GM13976 (cell line): ENCODE data around the gene CGB8.
"Not testable (repeated sequence)": the region's sequence is repeated elsewhere in the genome, so short reads cannot be mapped to it uniquely, and the experiment has no call there.

Experiments used
- DNase-seq: peaks from one replicate; pipeline ENCODE4 v3.0.0; 2012; ENCODE audit warnings: low spot score
- CTCF ChIP-seq: IDR thresholded peaks from 2 replicates; pipeline ENCODE4 v1.5.1; 2012; ENCODE audit warnings: borderline replicate concordance, mild to moderate bottlenecking; ENCODE audit not compliant: insufficient read depth; ENCODE audit errors: extremely low read depth, missing control alignments, control extremely low read depth
- in situ Hi-C: fragments of 300-500 bp; cut with MboI; formaldehyde crosslinking; loops from one replicate; pipeline ENCODE4 v1.12.0; 2022; ENCODE audit warnings: low sequenced_read_pairs, mixed read lengths, inconsistent platforms; ENCODE audit not compliant: unreplicated experiment

Gene CGB8

GRCh38 chr19:49049011-49049410, at the start of gene CGB8:
Gene CGB8, minus strand, starts transcription at chr19:49049111. Its CDS starts 372 bp downstream, at chr19:49048739.
- in situ Hi-C loops, DNase-seq: not testable (repeated sequence)

- in situ Hi-C loops = no loop called here
- DNase-seq = peak; percentile 81
Observed at GRCh38 chr19:49097453-49098288, 48.8 kb upstream of the CGB8 start.

GRCh38 chr19:49094505-49095482, 45.9 kb upstream of the CGB8 start:
- no peak for TF ChIP-seq CTCF
- in situ Hi-C loops = no loop called here
- no peak for DNase-seq

More at GRCh38 chr19:49097453-49098288, 48.8 kb upstream of the CGB8 start:
- TF ChIP-seq CTCF = peak; percentile 99

GRCh38 chr19:49092686-49093085, 43.8 kb upstream of the CGB8 start:
- TF ChIP-seq CTCF = no peak
- in situ Hi-C loops = no loop called here
- DNase-seq = no peak

- in situ Hi-C loops = no loop called here
- DNase-seq = no peak
- no peak for TF ChIP-seq CTCF
Observed at GRCh38 chr19:49091391-49092038, 42.6 kb upstream of the CGB8 start.

- in situ Hi-C loops = no loop called here
- no peak for TF ChIP-seq CTCF
- DNase-seq = no peak
Observed at GRCh38 chr19:49086296-49086695, 37.4 kb upstream of the CGB8 start.
